Measurements from ENCODE around the gene FITM2.

FITM2 gene

DNA sequence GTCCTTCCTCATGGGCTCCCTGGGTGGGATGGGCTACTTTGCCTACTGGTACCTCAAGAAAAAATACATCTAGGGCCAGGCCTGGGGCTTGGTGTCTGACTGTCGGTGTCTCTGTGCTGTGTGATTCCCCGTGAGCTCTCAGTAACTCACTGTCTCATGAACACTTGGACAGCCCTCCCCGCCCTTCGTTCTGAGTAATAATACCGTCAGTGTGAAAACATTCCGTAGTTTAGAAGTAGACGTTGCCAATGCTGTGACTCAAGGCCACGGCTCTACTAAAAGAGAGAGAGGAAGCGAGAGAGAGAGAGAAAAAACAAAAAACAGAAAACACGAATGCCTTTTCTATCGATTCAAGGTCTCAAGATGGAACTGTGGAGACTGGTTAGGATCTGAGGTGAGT lies 31.8 kb downstream of the FITM2 start:
- TF ChIP-seq, protein P1, sequence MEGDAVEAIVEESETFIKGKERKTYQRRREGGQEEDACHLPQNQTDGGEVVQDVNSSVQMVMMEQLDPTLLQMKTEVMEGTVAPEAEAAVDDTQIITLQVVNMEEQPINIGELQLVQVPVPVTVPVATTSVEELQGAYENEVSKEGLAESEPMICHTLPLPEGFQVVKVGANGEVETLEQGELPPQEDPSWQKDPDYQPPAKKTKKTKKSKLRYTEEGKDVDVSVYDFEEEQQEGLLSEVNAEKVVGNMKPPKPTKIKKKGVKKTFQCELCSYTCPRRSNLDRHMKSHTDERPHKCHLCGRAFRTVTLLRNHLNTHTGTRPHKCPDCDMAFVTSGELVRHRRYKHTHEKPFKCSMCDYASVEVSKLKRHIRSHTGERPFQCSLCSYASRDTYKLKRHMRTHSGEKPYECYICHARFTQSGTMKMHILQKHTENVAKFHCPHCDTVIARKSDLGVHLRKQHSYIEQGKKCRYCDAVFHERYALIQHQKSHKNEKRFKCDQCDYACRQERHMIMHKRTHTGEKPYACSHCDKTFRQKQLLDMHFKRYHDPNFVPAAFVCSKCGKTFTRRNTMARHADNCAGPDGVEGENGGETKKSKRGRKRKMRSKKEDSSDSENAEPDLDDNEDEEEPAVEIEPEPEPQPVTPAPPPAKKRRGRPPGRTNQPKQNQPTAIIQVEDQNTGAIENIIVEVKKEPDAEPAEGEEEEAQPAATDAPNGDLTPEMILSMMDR (IDR thresholded peaks at IDR 0.05) = no peak
- no peak for TF ChIP-seq ZFX (IDR thresholded peaks at IDR 0.05; ENCODE audit: borderline replicate concordance)
- no peak overlapping the region for H3K27ac ChIP-seq

DNA sequence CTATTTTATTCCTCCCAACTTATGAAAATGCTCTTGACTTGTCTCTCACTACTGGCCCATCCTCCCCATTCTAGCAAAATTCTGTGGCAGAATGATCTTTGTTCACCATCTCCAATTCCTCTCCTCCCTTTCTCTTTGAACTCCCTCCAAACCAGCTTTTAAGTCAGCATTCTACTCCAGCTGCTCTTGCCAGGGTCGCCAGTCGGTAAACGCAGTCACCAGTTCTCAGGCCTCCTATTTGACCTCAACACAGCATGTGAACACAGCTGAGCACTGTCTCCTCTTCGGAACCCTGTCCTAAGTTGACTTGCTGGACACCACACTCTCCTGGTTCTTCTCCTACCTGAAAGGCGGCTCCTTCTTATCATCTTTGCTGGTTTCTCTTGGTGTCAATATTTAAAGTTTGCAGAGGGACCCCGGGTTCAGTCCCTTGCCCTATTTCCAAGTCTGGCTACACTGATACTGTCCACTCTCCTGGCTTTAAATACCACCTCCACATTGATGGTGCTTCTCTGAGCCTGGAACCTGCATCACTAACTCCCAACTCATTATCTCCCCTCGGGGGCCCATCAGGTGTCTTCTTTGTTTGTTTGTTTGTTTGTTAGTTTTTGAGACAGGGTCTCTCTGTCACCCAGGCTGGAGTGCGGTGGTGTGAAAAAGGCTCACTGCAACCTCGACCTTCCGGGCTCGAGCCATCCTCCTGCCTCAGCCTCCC lies 36.5 kb downstream of the FITM2 start:
- no peak overlapping the region for H3K27ac ChIP-seq
- TF ChIP-seq, protein P1 (IDR thresholded peaks at IDR 0.05) = no peak
- TF ChIP-seq ZFX (IDR thresholded peaks at IDR 0.05; ENCODE audit: borderline replicate concordance) = no peak

DNA sequence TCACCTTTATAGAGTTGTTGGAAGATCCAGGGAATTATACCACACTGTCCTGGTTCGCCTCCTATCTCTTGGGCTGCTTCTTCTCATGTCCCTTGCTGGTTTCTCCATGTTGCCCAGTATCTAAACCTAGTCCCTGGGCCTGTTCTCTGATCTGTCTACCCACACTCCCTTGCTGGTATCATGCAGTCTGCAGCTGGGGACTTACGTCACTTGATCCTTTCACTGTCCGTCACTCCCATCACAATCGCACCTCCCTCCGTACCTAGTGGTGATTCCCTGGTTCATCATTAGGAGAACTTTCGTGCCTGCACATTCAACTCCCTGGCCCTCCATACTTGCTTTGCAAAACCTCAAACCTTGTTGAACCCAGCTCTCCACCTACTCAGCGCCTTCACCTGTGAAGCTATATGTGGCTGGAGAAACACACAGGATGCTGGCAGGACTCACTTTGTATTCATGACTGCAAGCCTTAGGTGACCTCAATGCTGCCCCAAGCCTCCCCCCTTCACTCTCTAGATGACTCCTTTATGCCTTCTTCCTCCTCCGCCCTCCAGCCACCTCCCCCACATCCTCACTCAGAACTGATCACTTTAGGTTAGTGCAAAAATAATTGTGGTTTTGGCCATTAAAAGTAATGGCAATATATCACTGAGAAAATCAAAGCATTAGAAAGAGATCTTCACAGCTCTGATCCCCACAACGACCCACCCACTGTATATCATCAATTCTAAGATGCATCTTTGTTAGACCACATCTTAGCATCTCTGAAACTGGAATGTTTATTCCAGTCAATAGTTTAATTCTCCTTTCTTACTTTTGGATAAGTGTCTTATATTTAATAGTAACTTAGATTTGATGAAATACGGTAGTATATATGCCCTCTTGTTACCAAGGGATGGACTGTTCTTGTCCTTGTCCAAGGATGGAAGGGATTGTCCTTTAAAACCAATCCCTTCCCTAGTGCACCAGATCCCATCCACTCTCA lies 37.5 kb downstream of the FITM2 start:
- H3K27ac ChIP-seq = no peak overlapping the region
- TF ChIP-seq, protein P1 (IDR thresholded peaks at IDR 0.05) = no peak
- TF ChIP-seq ZFX (IDR thresholded peaks at IDR 0.05; ENCODE audit: borderline replicate concordance) = no peak

GRCh38 chr20:44271915-44272663 lies 38.9 kb downstream of the FITM2 start:
- no peak overlapping the region for H3K27ac ChIP-seq
- TF ChIP-seq, protein P1 (IDR thresholded peaks at IDR 0.05) = peak; percentile 50
- no peak for TF ChIP-seq ZFX (IDR thresholded peaks at IDR 0.05; ENCODE audit: borderline replicate concordance)

DNA sequence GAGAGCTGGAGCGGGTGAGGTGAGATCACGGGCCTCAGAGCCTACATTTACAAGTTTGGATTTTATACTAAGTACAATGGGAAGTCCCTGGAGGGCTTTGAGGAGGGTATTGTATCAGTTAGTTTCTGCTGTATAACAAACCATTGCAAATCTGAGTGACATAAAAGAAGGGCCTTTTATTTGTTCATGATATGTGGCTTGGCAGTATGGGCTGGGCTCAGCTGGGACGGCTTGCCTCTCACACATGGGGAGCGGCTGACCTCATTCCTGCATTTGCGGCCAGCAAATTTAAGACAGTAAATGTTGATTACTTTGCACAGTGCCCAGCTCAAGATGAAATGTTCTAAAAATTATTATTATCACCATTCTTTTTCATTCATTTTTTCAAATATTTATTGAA lies 42.2 kb downstream of the FITM2 start:
- no peak overlapping the region for H3K27ac ChIP-seq
- no peak for TF ChIP-seq ZFX (IDR thresholded peaks at IDR 0.05; ENCODE audit: borderline replicate concordance)
- TF ChIP-seq, protein P1 (IDR thresholded peaks at IDR 0.05) = no peak

GRCh38 chr20:44264287-44264686 lies 46.7 kb downstream of the FITM2 start:
- TF ChIP-seq, protein P1 (IDR thresholded peaks at IDR 0.05) = no peak
- no peak overlapping the region for H3K27ac ChIP-seq
